MM.1S (cell line): ENCODE measurements around the gene CCDC169.

Source experiments
- DNase-seq: peaks from one replicate; pipeline ENCODE4 v3.0.0-alpha.2; 2015
- H2AFZ ChIP-seq: fragments of 300-600 bp; sonication (generic); 2 replicates; pipeline ENCODE4 v1.6.0; 2016; ENCODE audit warnings: antibody characterized with exemption, low read length
- H3F3A ChIP-seq: fragments of 300-600 bp; sonication (generic); 2 replicates; pipeline ENCODE4 v1.6.1; 2016; ENCODE audit warnings: mild to moderate bottlenecking, antibody characterized with exemption, low read length, moderate library complexity, mixed read lengths; ENCODE audit not compliant: insufficient read depth
- H3K27ac ChIP-seq: fragments of 300-600 bp; sonication (generic); 2 replicates; pipeline ENCODE4 v1.5.1; 2016; ENCODE audit warnings: mild to moderate bottlenecking, low read length
- H3K27me3 ChIP-seq: fragments of 300-600 bp; sonication (generic); replicated peaks from 2 replicates; pipeline ENCODE4 v1.6.0; 2016; ENCODE audit warnings: low read length; ENCODE audit not compliant: insufficient read depth
- H3K36me3 ChIP-seq: fragments of 300-600 bp; sonication (generic); replicated peaks from 2 replicates; pipeline ENCODE4 v1.6.1; 2016; ENCODE audit warnings: mild to moderate bottlenecking, low read length, mixed read lengths; ENCODE audit not compliant: insufficient read depth
- H3K4me1 ChIP-seq: fragments of 300-600 bp; sonication (generic); 2 replicates; pipeline ENCODE4 v1.6.1; 2016; ENCODE audit warnings: low read length, mixed read lengths
- H3K4me2 ChIP-seq: fragments of 300-600 bp; sonication (generic); 2 replicates; pipeline ENCODE4 v1.6.0; 2016; ENCODE audit warnings: low read depth, low read length
- H3K4me3 ChIP-seq: fragments of 300-600 bp; sonication (generic); 2 replicates; pipeline ENCODE4 v1.5.1; 2016; ENCODE audit warnings: low read length, mixed read lengths
- H3K79me2 ChIP-seq: fragments of 300-600 bp; sonication (generic); 2 replicates; pipeline ENCODE4 v1.6.1; 2016; ENCODE audit warnings: mixed run types, low read length, mixed read lengths
- H3K9ac ChIP-seq: fragments of 300-600 bp; sonication (generic); 2 replicates; pipeline ENCODE4 v1.6.1; 2016; ENCODE audit warnings: low read length, mixed read lengths
- H3K9me2 ChIP-seq: fragments of 300-600 bp; sonication (generic); replicated peaks from 2 replicates; pipeline ENCODE4 v1.6.1; 2016; ENCODE audit warnings: mild to moderate bottlenecking, low read length, mixed read lengths; ENCODE audit not compliant: insufficient read depth
- H3K9me3 ChIP-seq: fragments of 300-600 bp; sonication (generic); replicated peaks from 2 replicates; pipeline ENCODE4 v1.6.1; 2016; ENCODE audit warnings: mild to moderate bottlenecking, low read length, mixed read lengths; ENCODE audit not compliant: insufficient read depth
- H4K20me1 ChIP-seq: fragments of 300-600 bp; sonication (generic); 2 replicates; pipeline ENCODE4 v1.6.1; 2016; ENCODE audit warnings: mild to moderate bottlenecking, low read length, moderate library complexity, mixed read lengths; ENCODE audit not compliant: insufficient read depth
- EZH2 ChIP-seq: fragments of 300-600 bp; sonication (generic); optimal IDR thresholded peaks from 2 replicates; pipeline ENCODE3; 2017; ENCODE audit warnings: low read depth, mild to moderate bottlenecking, antibody characterized with exemption, low read length, mixed read lengths
- EZH2phosphoT487 ChIP-seq: fragments of 300-600 bp; sonication (generic); IDR thresholded peaks from 2 replicates; pipeline ENCODE4 v1.6.1; 2018; ENCODE audit warnings: antibody characterized with exemption, low read length
- TF ChIP-seq, protein P1 (sequence below): fragments of 300-600 bp; sonication (generic); IDR thresholded peaks from 2 replicates; pipeline ENCODE4 v1.5.1; 2016; ENCODE audit warnings: antibody characterized with exemption, low read length, mixed read lengths

CCDC169 gene

DNA sequence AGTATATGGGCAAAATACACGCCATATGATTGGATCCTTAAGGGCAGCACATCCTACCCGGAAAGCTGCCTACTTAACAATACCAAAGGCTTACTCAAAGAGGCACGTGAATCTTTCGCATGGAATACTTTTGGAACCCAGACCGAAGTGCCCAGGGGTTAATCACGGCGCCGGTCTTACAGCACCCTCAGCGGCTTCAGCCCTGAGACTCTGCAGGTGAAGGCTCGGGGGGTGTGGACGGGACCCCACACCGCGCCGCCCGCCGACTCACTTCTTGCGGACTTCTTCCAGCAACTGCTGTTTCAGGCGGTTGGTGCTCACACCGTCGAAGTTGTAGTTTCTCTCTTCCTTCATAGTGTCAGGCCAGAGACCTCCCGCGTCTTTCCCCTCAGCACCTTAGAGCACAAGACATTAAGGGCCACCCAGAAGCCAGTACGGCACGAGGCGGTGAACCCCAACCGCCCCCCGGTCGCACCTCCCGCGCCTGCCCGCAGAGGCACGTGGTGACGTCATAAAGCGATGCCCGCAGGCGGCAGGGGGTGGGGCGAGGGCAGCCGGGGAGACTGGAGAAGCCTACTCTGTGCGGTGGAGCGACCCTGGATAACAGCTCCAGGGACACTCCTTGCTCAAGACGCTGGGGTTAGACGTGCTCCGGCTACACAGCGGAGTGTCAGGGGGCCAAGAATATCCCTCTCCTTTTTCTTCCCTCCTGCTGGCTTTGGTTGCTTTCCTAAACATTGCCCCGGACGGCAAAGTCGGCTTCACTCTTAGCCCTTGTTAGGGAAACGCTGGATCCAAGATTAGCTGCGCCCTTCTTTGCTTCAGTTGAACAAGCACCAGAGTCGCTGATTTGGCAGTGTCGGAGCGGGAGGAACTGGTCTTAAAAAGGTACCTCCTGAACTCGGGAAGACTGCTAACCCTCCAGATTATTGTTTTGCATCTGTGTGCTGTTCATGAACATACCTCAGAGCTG is at the start of gene CCDC169:
CCDC169 (minus strand) TSS at position 449 of the 973 bp plus-strand sequence; CDS start at position 354, 95 bp downstream.
- Histone ChIP-seq H3K9me2 (no peaks in the 10 kb centered on the region), H3K79me2 (no peaks in the 10 kb centered on the region), H3K27ac (no peak within 1 kb of the TSS), H3K4me2 (peak within 1 kb of the TSS; percentile 79), H3K9me3 (no peaks in the 10 kb centered on the region), H2AFZ (peak within 1 kb of the TSS; percentile 88), H3K27me3 (no peaks in the 10 kb centered on the region), H3K4me1 (no peaks in the 10 kb centered on the region), H3K4me3 (peak within 1 kb of the TSS; percentile 71), H4K20me1 (no peaks in the 10 kb centered on the region), H3F3A (no peaks in the 10 kb centered on the region), H3K36me3 (no peaks in the 10 kb centered on the region), H3K9ac (peak within 1 kb of the TSS; percentile 52)
- DNase-seq: peak; percentile 60
- no peak for TF ChIP-seq EZH2
- TF ChIP-seq, protein P1, sequence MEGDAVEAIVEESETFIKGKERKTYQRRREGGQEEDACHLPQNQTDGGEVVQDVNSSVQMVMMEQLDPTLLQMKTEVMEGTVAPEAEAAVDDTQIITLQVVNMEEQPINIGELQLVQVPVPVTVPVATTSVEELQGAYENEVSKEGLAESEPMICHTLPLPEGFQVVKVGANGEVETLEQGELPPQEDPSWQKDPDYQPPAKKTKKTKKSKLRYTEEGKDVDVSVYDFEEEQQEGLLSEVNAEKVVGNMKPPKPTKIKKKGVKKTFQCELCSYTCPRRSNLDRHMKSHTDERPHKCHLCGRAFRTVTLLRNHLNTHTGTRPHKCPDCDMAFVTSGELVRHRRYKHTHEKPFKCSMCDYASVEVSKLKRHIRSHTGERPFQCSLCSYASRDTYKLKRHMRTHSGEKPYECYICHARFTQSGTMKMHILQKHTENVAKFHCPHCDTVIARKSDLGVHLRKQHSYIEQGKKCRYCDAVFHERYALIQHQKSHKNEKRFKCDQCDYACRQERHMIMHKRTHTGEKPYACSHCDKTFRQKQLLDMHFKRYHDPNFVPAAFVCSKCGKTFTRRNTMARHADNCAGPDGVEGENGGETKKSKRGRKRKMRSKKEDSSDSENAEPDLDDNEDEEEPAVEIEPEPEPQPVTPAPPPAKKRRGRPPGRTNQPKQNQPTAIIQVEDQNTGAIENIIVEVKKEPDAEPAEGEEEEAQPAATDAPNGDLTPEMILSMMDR: no peak
- TF ChIP-seq EZH2phosphoT487: no peak

DNA sequence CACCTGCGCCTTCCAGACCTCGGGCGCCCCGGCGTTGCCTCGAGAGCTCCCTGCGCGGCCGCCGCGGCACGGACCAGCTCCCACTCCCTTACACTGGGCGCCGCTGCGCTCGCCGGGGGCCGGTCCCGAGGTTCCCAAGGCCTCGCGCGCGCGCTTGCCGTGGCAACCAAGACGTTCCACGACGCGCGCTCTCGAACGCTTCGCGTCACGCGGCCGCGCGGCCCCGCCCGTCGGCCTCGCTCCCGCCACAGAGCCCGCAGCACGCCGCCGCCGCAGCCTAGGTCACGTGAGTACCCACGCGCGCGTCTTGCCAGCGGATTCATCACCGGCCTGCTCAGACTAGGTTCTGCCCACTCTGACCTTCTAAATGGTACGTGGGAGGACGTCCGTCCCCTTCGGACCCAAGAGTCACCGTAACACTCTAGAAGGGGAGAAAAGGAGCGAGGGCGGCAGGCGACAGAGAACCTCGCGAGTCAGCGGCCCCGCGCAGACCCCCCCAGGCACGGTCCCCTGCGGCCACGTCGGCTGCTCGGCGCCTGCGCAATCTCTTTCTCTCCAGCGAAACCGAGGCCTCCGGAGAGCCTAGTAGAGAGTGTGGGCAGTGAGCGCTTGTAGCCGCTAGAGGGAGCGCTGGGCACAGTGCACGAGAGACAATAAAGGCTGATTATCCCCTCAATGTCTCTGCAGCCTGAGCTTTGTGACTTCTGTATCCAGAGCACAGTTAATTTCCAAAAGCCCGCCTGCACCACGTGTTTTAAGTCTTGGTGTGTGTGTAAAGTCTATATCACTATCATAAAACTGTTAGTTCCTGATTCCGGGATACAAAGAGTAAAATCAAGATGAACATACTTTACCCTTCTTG is 48.8 kb upstream of the CCDC169 start, which contains the start of gene SPART:
SPART (minus strand) TSS at position 173 of the 862 bp plus-strand sequence. CDS start 10,564 bp downstream, outside the sequence.
- Histone ChIP-seq H3K4me1 (no peaks in the 10 kb centered on the region), H3K9me2 (no peaks in the 10 kb centered on the region), H3K27me3 (no peaks in the 10 kb centered on the region), H3K9ac (peak within 1 kb of the TSS; percentile 48; the same call in 1 of the 2 replicates), H3K27ac (no peak within 1 kb of the TSS), H4K20me1 (no peaks in the 10 kb centered on the region), H3K36me3 (no peaks in the 10 kb centered on the region), H3K4me3 (peak within 1 kb of the TSS; percentile 61), H2AFZ (peak within 1 kb of the TSS; percentile 53), H3K79me2 (no peaks in the 10 kb centered on the region), H3K4me2 (peak within 1 kb of the TSS; percentile 45; the same call in 1 of the 2 replicates), H3F3A (no peaks in the 10 kb centered on the region), H3K9me3 (no peaks in the 10 kb centered on the region)
- peak; percentile 79 for DNase-seq
- no peak for TF ChIP-seq EZH2
- TF ChIP-seq, protein P1: peak; percentile 70

DNA sequence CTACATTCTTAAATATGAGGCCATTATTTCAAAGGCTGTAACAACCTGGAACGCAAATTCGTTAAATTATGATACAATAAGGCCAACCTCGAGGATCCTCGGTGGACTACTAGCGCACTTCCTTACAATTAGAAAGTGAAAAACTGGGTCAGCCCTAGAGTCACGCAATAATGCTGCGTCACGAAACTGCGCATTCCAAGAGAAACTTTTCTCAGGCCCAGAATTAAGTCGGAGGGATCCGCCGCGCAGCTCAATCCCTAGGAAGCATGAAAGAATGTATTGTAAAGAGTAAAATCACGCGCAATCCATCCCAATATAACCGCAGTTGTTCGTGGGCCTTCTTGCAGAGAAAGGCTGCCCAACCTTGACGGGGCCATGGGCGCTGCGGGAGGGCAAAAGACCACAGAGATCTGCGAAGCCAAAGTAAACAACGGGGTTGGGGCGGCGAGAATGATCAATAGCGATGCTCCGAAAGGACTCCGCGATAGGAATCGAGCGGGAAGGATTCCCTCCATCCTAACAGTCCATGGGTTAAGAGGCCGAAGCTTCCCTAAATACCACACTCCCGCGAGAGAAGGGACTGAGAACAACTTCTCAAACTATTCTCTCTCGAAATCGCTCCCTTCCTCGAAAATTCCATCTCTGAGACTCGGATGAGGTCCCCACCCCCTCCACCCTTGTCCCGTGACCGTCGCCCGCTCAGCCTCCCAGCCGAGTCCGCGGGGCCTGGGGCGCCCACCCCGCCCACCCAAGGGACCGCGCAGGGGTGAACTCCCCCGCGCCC is 48.0 kb upstream of the CCDC169 start:
- Histone ChIP-seq H3K9ac (no peak overlapping the region), H4K20me1 (no peaks in the 10 kb centered on the region), H3K27ac (no peak overlapping the region), H2AFZ (no peak overlapping the region), H3F3A (no peaks in the 10 kb centered on the region), H3K9me3 (no peaks in the 10 kb centered on the region), H3K4me3 (no peak overlapping the region), H3K9me2 (no peaks in the 10 kb centered on the region), H3K4me1 (no peaks in the 10 kb centered on the region), H3K79me2 (no peaks in the 10 kb centered on the region), H3K27me3 (no peaks in the 10 kb centered on the region), H3K4me2 (no peak overlapping the region), H3K36me3 (no peaks in the 10 kb centered on the region)
- TF ChIP-seq EZH2phosphoT487 (no peak), EZH2 (no peak)
- TF ChIP-seq, protein P1: no peak
- no peak for DNase-seq
